ENCODE results near the gene LPAR3. TPM values are rescaled to one million over a fixed set of nuclear protein-coding genes. Genes with fewer than 3 reads are reported as not detected.

Gene LPAR3
- total RNA-seq, 1 experiment from 2014 or later: 0.13 TPM

DNA sequence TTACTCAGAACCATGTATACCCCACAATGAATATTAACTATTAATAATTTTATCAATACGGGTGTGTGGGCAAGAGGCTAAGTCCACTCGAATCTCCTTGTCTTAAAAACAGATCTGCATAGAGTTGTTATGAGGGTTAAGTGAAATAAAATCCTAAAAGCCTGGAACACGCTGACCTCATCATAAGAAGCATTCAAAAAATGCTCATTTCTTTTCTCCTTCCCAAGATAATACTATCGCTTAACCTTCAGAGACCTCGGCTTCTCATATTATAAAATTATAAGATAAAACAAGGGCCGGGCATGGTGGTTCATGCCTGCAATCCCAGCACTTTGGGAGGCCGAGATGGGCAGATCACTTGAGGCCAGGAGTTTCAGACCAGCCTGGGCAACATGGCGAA lies 35.1 kb downstream of the LPAR3 start:
- ChIA-PET POLR2A (ENCODE audit: low non-redundant PET) (no interaction called here), CTCF (no interaction called here)
- Histone ChIP-seq H3K27ac (ENCODE audit: low read depth, low read length, poor library complexity, severe bottlenecking) (no peak overlapping the region), H3K36me3 (ENCODE audit: insufficient read depth, low read length, poor library complexity, severe bottlenecking) (no peaks in the 10 kb centered on the region), H3K4me3 (ENCODE audit: low read depth, low read length, poor library complexity, severe bottlenecking) (no peak overlapping the region), H3K4me1 (ENCODE audit: insufficient read depth, low read length, poor library complexity, severe bottlenecking) (no peaks in the 10 kb centered on the region), H3K27me3 (replicated peaks; ENCODE audit: insufficient read depth, low read depth, low read length, poor library complexity) (no peaks in the 10 kb centered on the region), H3K9me3 (ENCODE audit: low read depth, low read length, poor library complexity, severe bottlenecking) (no peaks in the 10 kb centered on the region)
- TF ChIP-seq, protein P1, sequence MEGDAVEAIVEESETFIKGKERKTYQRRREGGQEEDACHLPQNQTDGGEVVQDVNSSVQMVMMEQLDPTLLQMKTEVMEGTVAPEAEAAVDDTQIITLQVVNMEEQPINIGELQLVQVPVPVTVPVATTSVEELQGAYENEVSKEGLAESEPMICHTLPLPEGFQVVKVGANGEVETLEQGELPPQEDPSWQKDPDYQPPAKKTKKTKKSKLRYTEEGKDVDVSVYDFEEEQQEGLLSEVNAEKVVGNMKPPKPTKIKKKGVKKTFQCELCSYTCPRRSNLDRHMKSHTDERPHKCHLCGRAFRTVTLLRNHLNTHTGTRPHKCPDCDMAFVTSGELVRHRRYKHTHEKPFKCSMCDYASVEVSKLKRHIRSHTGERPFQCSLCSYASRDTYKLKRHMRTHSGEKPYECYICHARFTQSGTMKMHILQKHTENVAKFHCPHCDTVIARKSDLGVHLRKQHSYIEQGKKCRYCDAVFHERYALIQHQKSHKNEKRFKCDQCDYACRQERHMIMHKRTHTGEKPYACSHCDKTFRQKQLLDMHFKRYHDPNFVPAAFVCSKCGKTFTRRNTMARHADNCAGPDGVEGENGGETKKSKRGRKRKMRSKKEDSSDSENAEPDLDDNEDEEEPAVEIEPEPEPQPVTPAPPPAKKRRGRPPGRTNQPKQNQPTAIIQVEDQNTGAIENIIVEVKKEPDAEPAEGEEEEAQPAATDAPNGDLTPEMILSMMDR (conservative IDR thresholded peaks at IDR 0.05; ENCODE audit: low read depth, low read length): no peak
- TF ChIP-seq EZH2 (IDR thresholded peaks at IDR 0.05; ENCODE audit: borderline replicate concordance, low read depth, low read length, poor library complexity, severe bottlenecking): no peak
- intact Hi-C loops (cut with micrococcal nuclease; ENCODE audit: unreplicated experiment): no loop called here
- no peak for DNase-seq (ENCODE audit: low spot score)
- BruUV-seq (replicated peaks): no TSS peak

DNA sequence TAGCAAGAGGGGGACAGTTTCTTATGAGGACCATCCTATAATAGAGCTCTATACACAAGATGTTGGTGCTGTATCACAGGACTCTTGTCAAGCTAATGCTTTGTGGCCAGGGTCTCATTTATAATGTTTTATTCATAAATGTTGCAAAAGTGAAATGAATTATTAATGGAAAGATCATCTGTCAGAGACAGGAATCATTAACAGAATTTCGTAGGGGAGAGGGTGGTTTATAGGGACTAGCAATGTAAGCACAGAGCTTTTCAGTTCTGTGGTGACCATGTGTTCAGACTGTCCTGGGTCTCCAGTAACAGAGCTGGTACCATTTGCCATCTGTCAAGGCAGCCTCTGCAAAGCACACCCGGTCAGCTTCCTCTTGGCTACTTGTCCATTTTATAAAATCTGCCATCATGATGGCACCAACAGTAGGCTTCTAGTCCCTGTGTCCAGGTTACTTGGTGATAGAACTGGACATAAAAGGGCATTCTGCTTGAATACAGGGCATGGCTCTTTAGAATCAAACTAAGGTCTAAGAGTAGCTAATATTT lies 36.2 kb downstream of the LPAR3 start:
- H3K36me3 ChIP-seq (ENCODE audit: insufficient read depth, low read length, poor library complexity, severe bottlenecking): no peaks in the 10 kb centered on the region
- no peaks in the 10 kb centered on the region for H3K9me3 ChIP-seq (ENCODE audit: low read depth, low read length, poor library complexity, severe bottlenecking)
- H3K4me3 ChIP-seq (ENCODE audit: low read depth, low read length, poor library complexity, severe bottlenecking): no peak overlapping the region
- POLR2A ChIA-PET (ENCODE audit: low non-redundant PET): no interaction called here
- H3K4me1 ChIP-seq (ENCODE audit: insufficient read depth, low read length, poor library complexity, severe bottlenecking): no peaks in the 10 kb centered on the region
- no TSS peak for BruUV-seq (replicated peaks)
- intact Hi-C loops (cut with micrococcal nuclease; ENCODE audit: unreplicated experiment): no loop called here
- no peak overlapping the region for H3K27ac ChIP-seq (ENCODE audit: low read depth, low read length, poor library complexity, severe bottlenecking)
- no peaks in the 10 kb centered on the region for H3K27me3 ChIP-seq (replicated peaks; ENCODE audit: insufficient read depth, low read depth, low read length, poor library complexity)
- CTCF ChIA-PET: no interaction called here
- TF ChIP-seq EZH2 (IDR thresholded peaks at IDR 0.05; ENCODE audit: borderline replicate concordance, low read depth, low read length, poor library complexity, severe bottlenecking): no peak
- TF ChIP-seq, protein P1 (conservative IDR thresholded peaks at IDR 0.05; ENCODE audit: low read depth, low read length): no peak
- DNase-seq (ENCODE audit: low spot score): no peak

DNA sequence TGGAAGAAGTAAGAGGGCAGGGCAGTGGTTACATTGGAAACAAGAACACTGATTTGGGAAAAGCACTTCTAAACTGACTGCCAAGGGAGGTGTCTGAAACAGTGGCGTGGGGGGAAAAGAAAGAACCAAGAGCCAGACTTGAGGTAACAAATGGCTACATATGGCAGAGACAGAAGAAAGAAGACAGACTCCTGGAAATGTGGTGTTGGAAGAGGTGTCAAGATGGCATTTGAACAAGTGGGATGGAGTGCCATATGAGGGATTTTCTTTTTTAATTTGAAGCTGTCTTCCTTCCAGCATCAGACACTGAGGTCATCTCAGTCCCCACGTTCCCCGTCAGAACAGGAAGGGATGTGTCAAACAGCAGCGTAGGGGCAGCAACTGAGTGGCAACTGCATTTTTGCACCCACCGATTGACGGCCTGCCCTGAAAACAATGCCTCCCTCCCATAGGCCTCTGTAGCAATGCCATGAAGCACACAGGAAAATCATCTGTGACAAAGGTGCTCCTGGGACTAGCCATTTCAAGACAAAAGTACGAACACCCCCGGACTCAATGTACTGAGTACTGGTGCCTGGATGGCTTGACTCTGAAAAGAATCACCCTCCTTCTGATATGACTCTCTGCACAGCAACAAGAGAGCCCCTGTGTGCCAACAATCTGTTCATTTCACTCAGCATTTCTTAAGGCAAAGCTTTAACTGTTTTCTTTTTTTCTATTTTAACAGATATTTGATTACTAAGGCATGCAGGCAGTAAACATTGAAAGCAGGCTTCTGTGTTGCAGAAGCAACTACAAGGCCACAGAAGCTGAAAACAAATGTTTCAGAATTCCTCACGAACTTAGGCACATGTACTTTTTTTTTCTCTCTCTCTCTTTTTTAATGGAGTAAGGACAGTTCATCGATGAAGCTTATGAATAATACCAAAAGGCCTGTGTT lies 37.0 kb downstream of the LPAR3 start:
- intact Hi-C loops (cut with micrococcal nuclease; ENCODE audit: unreplicated experiment): no loop called here
- no TSS peak for BruUV-seq (replicated peaks)
- Histone ChIP-seq H3K27ac (ENCODE audit: low read depth, low read length, poor library complexity, severe bottlenecking) (no peak overlapping the region), H3K4me1 (ENCODE audit: insufficient read depth, low read length, poor library complexity, severe bottlenecking) (no peaks in the 10 kb centered on the region), H3K9me3 (ENCODE audit: low read depth, low read length, poor library complexity, severe bottlenecking) (no peaks in the 10 kb centered on the region), H3K4me3 (ENCODE audit: low read depth, low read length, poor library complexity, severe bottlenecking) (no peak overlapping the region), H3K27me3 (replicated peaks; ENCODE audit: insufficient read depth, low read depth, low read length, poor library complexity) (no peaks in the 10 kb centered on the region), H3K36me3 (ENCODE audit: insufficient read depth, low read length, poor library complexity, severe bottlenecking) (no peaks in the 10 kb centered on the region)
- TF ChIP-seq EZH2 (IDR thresholded peaks at IDR 0.05; ENCODE audit: borderline replicate concordance, low read depth, low read length, poor library complexity, severe bottlenecking): no peak
- TF ChIP-seq, protein P1 (conservative IDR thresholded peaks at IDR 0.05; ENCODE audit: low read depth, low read length): no peak
- no peak for DNase-seq (ENCODE audit: low spot score)
- CTCF ChIA-PET: no interaction called here
- POLR2A ChIA-PET (ENCODE audit: low non-redundant PET): no interaction called here

Data from A673 (cell line).